Islet precursor cell (in vitro differentiated cells): Measurements from ENCODE around the gene SYT3.

Experiments used
- DNase-seq: peaks from one replicate; pipeline ENCODE4 v3.0.0-alpha.2; 2018

Gene SYT3

DNA sequence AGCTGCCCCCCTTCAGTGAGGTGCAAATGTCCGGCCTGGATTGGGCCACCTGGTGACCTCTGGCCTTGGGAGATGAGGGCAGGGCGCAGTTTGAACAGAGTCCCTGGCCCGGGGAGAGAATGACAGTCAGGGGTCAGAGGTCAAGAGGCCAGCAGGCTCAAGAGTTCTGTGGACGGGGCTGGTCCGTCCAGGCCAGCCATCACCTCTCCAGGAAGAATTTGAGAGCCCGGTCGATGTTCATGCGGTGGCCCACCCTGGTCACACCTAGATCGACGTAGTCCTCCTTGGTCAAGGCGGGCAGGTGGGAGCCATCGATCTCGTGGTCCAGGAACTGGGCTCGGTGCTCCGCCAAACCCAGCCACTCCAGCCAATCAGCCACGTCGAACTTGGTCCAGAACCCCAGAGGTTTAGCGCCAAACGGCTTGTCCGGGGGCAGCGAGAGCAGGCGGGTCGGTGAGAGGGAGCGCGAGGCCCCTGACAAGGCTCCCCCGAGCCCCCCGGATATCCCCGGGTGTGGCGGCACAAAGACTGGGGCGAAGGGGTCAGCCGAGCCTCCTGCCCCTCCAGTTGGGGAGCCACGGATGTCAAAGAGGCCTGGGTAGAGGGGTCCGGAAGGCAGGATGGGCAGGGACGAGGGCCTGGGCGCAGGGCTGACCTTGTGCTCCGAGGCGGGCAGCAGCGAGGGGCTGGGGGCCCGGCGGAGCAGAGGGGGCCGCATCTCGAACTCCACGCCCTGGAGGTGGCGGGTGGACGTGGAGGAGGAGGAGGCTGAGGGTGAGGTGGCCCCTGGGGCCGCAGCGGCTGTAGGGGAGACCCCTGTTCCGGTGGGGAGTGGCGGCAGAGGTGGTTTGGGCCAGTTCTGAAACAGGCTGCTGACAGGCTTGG lies 22.3 kb upstream of the SYT3 start:
- DNase-seq, result no peak

DNA sequence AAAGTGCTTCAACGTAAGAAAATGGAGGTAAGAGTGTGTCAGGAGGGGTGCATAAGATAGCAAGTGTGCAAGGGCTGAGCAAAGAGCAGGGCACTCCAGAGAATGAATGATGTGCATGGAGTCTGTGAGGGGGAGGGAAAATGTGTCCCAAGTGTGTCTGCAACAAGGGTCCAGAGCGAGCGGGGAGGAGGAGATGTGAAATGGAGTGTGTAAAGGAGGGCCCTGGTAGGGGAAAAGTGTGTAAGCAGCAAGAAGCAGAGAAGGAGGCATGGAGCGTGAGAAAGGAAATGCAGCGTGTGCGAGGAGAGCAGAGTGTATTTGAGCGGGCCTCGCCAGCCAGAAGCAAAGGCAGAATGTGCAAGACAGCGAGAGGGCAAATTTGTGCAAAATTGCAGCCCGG lies 21.3 kb upstream of the SYT3 start:
- no peak for DNase-seq

GRCh38 chr19:50660088-50660366 lies 20.3 kb upstream of the SYT3 start:
- no peak for DNase-seq

- DNase-seq, result no peak
Observed at GRCh38 chr19:50659318-50660087, 19.8 kb upstream of the SYT3 start.

DNA sequence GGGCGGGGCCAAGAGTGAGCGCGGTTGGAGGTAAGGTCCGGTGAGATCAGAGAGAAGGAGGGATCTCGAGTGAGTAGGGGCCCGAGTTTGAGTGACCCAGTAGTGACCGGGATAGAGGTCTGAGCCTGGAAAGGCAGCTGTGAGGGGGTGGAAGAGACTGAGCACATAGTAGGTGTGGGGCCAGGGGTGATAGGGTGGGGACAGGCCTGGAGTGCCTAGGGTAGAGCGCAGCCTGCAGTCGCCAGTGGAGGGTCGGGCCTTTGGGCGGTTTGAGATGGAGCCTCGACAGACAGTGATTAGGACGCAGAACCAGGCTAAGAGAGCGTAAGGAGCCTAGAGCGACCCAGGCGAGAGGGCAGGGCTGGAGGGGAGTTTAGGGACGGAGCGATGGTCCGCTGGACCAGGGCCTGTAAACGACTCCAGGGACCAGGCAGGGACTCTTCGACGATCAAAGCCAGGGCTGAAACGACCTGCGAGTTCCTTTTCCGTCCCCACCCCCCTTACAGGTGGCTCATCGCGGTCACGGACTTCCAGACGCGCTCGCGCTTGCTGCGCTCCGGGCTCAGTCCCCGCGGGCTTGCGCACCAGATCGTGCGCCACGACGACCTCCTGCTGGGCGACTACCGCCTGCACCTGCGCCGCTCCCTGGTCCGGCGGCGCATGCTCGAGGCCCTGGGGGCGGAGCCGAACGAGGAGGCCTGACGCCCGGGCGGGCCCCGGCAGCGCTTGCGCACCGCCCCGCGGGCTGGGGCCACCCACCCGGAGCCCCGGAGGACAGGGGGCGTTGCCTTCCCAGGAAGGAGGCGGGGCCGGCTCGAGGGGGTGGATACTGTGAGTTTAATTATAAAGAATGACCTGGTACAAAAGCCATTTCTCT lies 19.0 kb upstream of the SYT3 start:
- peak; percentile 95 for DNase-seq

GRCh38 chr19:50657712-50658440 lies 18.2 kb upstream of the SYT3 start:
- peak; percentile 100 for DNase-seq

GRCh38 chr19:50657222-50657669 lies 17.6 kb upstream of the SYT3 start:
- DNase-seq, result no peak

- no peak for DNase-seq
Observed at GRCh38 chr19:50654882-50655281, 15.2 kb upstream of the SYT3 start.

GRCh38 chr19:50652722-50653121 lies 13.0 kb upstream of the SYT3 start:
- no peak for DNase-seq

DNA sequence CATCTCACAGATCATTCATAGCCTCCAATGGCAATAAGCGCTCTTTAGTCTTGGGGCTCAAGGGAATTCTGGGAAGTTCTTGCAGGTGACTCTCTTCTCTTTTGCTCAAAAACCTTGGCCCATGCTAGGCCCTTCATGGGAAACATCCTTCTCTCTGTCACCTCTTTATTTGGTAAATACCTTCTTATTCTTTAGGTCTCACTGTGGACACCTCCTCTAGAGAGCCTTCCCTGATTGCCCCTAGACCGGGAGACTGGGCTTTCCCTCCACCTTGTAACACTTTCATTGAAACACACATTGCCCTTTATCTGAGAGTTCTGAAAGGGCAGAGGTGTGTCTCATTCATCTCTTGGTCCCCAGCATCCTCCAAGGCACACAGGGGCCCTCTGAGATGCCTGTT lies 11.5 kb upstream of the SYT3 start:
- DNase-seq, result no peak

DNA sequence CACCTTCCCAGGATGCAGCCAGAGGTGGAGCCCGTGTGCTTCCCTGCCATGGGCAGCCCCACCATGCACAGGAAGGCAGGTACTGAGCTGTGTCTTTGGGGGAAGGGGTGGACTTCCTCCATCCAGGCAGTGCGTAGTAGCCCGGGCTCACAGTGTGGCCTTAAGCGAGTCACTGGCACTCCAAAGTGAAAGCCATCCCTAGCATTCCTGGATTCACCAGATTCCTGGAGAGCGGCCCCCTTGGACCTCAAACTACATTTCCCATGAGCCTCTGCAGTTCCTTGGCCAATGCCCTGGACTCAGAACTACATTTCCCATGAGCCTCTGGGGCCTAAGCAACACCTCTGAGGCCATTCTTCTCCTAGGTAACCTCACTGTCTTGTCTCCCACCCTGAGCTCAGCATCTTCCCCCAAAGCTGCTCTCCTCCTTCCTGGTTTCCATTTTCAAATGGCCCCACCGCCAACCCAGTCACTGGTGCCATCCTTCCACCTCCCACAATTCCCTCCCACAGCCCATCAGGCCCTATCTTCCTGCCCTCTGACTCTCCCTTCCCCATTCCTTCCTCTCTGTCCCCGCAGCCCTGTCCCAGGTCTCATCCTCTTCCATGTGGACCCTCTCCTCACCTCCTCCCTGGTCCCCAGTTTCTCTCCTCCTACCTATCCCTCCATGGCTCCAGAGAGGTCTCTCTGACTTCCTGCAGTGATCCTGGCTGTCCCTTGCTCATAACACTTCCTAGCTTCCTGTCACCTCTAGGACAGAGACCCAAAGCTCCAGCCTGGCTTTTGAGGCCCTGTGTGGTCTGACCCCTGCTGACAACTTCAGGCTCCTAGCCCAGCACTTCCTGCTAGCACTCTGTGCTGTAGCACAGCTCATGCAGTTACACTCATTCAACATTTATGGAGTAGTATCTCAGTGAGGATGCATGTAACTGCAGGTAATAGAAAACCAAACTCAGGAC lies 10.0 kb upstream of the SYT3 start, which contains the start of gene C19orf81:
C19orf81 (plus strand) TSS at position 13 of the 959 bp plus-strand sequence; CDS start at position 13, 0 bp downstream.
- DNase-seq, result peak; percentile 79

DNA sequence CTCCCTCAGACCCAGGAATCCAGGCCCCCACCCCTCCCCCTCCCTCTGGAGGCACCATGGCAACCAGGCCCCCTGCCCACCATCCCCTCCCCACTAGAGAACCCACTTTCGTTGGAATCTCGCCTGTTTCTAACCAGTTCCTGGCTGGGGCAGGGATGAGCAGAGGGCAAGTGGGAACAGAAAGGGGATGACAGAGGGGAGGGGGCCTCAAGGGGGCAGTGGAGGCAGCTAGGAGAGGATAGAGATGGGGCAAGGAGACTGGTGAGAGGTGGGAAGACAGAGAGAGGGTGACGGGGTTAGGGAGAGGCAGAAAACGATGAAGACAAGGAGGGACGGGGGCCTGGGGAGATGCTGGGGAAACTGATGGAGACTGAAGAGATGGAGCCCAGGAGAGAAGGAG lies 9.0 kb upstream of the SYT3 start:
- no peak for DNase-seq

- no peak for DNase-seq
Observed at GRCh38 chr19:50647879-50648615, 8.4 kb upstream of the SYT3 start.

DNA sequence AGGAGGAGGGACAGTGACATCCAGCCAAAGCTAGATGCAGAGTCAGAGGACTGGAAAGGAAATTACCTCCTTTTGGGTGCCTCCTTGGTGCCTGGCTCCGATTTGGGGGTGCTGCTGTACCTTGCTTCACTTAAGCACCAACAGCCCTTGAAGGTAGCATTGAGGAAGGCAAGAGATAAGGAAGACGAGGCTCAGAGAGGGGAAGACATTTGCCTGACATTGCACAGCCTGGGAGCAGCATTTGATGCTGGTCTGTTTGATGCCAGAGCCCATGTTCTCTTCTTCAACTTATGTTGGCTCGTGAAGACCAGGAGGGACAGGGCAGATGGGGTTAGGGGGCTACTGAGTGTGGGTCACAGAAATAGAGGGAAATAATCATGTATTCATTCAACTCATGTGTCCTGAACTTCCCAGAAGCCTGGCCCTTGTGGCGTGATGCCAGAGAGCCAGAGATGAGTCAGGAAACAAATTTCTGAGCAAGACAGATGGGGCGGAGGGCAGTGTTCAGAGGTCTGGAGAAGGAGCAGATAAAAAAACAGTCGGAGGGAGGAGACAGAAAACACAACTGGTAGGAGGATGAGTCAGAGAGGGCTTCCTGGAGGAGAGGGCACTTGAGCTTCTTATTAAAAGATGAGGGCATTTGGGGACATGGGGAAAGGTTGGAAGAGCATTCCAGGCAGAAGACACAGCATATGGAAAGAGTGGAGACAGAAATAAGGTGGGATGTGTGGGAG lies 6.6 kb upstream of the SYT3 start:
- peak; percentile 82 for DNase-seq

DNA sequence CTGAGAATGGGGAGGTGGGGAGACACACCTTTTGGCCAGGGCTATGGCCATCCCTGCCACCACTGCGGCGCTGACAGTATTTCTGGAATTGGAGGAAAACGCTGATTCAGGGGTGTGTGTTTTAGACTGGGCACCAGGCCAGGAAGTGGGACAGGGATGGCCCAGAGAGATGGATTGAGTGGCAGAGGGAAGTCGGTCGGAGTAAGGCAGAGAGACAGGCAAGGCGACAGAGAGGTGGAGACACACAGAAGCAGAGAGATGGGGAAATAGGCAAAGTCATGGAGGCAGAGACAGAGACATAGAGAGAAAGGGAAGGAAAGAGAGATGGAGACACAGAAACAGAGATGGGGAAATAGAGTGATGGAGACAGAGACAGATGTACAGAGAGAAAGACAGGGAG lies 5.4 kb upstream of the SYT3 start:
- no peak for DNase-seq

DNA sequence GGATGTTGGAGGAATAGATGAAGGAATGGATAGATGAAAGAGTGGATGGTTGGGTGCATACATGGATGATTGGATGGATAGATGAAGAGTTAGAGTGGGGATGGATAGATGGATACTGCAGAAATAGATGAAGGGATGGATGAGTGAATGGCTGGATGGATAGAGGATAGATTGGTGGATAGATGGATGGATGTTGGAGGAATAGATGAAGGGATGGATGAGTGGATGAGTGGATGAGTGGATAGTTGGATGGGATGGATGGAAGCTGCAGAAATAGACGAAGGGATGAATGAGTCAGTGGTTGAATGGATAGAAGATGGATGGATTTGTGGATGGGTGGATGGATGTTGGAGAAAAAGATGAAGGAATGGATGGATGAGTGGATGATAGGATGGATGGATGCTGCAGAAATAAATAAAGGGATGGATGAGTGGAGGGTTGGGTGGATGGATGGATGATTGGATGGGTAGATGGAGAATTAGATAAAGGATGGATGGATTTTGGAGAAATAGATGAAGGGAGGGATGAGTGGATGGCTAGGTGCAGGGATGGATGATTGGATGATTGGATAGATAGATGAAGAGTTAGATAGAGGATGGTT lies 4.7 kb upstream of the SYT3 start:
- no peak for DNase-seq

GRCh38 chr19:50640368-50640767 lies 687 bp upstream of the SYT3 start:
- no peak for DNase-seq

DNA sequence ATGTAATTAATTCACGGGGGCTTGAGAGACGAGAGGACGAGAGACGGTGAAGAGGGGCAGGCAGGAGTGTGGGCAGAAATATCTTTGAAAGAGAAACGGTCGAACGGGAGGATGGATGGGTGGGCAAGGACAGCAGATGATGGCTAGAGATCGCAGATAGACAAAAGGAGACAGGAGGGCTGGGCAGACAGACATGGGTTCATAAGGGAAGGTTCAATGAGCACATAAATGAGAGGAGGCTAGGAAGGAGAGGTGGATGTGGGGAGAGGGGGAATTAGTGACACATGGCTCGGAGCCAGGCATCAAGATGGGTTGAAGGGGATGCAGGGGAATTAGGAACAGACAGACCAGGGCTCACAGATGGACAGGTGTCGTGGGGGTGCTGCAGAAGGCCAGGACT lies 1.1 kb downstream of the SYT3 start:
- DNase-seq, result no peak

DNA sequence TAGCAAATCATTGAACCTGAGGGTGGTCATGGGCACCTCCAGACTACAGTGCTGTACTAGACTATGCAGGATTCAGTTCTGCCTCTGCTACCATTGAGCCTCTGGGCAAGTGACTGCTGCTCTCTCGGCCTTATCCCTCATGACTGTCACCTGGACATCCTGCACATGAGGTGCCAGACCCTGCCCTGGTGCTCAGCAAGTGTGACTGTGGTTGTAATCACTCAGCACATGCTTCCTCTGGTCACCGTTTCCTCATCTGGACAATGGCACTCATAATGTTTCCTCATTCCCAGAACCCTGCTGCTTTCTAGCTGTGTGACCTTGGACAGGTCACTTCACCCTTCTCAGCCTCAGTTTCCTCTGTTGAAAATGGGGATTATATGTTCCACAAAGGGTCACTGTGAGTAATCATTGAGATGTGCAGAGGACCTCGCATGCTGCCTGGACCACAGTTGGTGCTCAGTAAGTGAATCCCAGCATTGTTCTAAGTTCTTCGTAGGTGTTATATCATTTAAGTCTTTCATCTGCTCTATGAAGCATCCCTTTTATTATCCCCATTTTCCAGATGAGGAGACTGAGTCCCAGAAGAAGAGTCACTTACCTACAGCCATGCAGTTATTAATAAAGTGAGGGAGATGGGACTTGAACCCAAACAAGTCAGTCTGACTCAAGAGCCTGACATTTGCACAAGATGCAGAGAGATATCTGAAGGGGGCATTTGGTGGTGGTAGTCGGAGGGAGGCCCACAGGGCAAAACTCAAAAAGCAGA lies 3.2 kb downstream of the SYT3 start:
- DNase-seq, result no peak
